ENCODE data around the gene GBGT1.

GBGT1 gene

DNA sequence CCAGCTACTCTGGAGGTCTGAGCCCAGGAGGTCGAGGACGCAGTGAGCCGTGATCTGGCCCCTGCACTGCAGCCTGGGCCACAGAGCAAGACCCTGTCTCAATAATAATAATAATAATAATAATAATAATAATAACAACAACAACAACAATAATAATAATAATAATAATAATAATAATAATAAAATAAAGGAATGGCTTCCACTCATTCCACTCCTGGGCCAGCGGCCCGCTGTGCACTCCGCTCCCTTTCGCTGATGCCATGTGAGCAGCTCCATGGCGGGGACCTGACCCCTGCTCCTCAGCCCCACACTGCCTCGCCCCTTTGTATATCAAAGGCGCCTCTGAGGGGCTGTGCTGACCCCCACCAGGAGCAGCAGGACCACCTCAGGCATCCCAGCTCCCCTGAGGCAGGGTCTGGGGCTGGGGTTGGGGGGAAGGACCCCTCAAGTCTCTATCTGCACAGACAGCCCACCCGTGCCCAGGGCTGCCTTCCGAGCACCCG, 20.0 kb downstream of the GBGT1 start:
- no peak for DNase-seq (ENCODE audit: low spot score)

- DNase-seq (ENCODE audit: low spot score): peak; percentile 56
Measured at GRCh38 chr9:133142684-133143622, 20.8 kb downstream of the GBGT1 start.

DNA sequence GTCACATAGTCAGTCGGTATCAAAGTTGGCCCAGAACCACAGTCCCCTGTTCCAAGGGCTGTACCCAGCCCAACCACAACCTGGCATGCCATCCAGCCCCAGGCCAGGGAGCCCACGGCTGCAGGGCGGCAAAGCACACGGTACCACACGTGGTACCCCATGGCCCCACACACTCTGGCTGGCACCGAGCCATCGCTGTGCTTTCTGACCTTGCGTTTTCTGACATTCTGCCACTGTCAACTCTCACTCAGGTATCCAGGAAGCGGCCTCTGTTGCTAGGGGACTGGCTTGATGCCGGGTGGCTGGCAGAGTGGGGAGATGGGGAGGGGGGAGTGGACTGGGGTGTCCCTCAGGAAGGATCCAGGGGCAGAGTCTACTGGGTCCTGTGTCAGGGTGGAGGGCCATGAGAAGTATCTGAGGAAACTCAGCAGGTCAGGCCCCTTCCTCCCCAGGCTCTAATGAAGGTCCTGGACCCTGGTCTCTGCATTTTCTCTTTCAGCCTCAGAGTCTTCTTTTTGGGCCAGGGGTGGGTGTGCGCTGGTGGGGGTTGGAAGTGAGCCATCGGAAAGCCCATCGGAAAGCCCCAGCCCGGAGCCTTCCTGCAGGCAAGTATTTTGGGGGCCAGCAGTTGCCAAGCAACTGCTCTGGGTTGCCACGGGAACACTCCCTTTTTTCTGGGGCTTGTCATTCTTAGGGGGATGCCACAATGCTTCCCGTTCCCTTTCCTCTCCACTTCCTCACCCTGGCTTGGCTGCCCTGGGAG, 21.7 kb downstream of the GBGT1 start:
- DNase-seq (ENCODE audit: low spot score): peak; percentile 94

DNA sequence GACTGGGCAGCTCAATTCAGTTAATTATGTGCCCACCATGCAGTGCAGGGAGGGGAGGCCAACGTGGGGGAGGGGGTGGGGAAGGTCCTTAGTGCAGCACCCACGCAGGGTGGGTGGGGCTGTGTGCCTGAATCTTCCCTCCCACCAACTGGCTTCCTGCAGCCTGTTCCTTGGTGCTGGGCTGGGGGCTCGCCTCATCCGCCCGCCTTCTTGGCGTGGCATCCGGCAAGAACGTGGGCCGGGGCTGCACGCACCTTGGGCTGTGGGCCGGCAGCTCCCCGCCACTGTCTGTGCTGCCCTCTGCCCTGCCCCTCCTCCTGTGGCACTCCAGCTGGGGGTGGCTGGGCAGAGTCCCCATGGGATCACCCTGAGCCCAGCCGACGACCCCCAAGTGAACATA, 23.1 kb downstream of the GBGT1 start:
- DNase-seq (ENCODE audit: low spot score): no peak

DNA sequence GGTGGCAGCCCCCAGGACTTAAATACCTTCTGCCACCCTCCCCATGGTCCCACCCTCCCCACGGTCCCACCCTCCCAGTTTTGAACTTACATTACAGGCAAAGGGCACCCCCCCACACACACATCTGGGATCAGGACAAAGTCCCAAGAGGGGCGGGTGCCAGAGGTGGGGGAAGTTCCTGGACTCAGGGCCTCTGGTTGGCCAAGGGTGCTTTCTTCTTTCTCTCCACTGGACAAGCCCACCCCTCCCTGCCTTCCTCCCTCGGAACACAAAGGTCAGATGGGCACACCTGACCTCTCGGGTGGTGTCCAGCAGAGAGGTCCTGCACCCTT, 23.6 kb downstream of the GBGT1 start:
- DNase-seq (ENCODE audit: low spot score): no peak

GRCh38 chr9:133139246-133140173, 24.2 kb downstream of the GBGT1 start:
- no peak for DNase-seq (ENCODE audit: low spot score)

DNA sequence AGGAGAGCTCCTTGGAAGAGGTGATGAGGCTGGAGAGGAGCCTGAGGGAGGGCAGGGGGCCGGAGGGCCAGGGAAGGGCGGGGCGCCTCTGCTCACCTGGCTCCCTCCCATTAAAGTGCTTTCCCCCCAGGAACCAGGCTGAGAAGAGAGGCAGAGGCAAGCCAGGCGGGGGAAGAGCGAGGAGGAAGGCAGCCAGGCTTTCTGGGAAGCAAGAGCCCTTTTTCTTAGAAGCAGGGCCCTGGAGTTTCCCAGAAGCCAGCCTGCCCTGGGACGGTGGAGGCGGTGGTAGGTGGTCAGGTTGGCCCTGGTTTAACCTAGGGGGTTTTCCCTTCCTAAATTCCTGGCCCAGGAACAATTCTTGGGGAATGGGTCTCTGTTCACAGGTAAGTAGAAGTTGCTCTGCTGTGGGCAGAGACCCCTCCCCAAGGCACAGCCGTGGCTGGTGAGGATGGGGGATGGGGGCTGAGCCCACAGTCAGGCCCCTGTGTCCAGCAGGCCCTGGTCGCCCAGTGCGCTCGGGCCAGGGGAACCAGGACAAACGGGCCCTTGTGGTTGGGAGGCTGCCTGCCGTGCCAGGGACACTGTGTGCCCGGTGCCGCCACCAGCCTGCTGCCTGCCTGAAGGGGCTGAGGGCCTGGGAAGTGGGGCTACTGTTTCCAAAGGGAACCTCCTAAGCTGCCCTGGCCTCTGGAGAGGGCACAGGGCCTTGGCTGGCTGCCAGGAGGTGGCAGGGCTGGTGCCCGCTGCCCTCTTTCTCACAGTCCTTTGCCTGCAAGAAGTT, 26.1 kb downstream of the GBGT1 start:
- DNase-seq (ENCODE audit: low spot score): peak; percentile 76

DNA sequence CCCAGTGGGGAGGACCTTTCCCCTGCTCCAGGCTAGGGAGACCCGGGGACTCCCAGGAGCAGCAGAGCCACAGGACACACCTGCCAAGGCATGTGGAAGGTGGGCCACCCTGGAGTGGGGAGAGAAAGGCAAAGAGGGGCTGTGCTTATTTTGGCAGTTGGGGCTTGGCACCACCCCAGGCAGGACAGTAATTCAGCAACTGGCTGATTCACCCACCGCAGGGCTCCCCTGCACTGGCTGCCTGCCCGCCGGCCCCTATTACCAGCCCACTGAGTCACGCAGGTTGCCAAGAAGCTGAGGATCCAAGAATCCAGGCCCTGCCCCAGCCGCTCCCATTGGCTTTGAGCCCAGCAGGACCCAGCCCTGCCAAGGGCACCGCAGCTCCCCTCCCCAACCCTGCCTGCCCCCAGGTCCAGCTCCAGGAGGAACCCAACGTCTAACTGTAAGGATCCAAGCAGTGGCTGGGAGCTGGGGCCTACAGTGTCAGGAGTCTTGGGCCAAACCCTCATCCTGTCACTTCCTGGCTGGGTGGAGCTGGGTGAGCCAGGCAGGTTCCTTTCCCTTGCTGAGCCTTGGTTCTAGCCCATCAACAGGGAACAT, 28.5 kb downstream of the GBGT1 start:
- peak; percentile 87 for DNase-seq (ENCODE audit: low spot score)

DNA sequence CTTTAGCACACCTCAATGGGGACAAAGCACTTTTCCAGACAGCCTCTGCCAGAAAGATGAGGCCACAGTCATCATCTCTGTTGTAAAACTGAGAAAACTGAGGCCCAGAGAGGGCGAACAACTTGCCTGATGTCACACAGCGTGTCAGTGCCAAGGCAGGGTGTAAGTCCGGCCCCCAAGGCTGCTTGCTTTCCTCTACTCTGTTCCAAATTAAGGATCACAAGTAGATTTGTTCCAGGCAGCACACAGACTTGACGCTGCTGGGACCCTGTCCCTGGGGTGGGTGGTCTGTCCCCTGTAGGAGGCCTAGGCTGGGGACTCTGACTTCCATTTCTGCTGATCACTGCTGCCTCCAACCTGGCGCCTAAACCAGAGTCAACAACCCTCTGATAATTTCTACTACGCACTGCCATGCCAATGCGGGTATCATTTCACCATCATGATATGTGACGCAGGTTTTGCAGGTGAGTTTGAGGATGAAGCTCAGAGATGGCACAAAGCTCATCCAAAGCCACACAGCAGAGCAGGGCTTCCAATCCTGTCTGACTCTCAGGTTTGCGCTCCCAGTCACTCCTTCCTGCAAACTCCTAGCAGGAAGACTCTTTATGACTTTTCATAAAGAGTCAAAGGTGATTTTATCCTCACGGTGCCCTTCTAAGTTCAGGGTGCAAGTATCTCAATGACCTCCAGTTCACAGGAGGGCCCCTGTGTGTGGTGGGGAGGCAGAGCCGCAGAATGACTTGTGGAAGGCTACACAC, 29.1 kb downstream of the GBGT1 start:
- peak; percentile 49 for DNase-seq (ENCODE audit: low spot score)

- DNase-seq (ENCODE audit: low spot score): peak; percentile 96
Measured at GRCh38 chr9:133133681-133134387, 29.9 kb downstream of the GBGT1 start.

DNA sequence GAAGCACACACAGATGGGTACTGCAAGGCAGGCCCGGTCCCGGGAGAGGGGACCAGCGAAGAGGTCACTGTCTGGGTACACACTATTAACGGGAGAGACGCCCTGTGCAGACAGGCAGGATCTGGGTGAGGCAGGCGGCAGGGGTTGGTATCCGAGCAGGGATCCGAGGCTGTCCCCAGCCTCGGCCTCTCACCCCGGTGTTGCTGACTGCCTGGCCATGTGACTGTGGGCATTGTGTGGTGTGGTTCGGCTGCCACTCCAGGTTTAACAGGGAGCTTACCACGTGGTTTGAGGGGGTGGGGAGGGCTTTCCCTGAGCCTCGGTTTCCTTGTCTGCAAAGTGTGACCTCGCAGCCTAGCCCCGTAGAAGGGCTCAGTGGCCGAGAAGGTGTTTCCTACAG, 31.5 kb downstream of the GBGT1 start:
- no peak for DNase-seq (ENCODE audit: low spot score)

- DNase-seq (ENCODE audit: low spot score): no peak
Measured at GRCh38 chr9:133131506-133131905, 32.2 kb downstream of the GBGT1 start.

GRCh38 chr9:133130685-133131244, 32.9 kb downstream of the GBGT1 start:
- DNase-seq (ENCODE audit: low spot score): peak; percentile 73

GRCh38 chr9:133129001-133129795, 34.5 kb downstream of the GBGT1 start:
- peak; percentile 39 for DNase-seq (ENCODE audit: low spot score)

DNA sequence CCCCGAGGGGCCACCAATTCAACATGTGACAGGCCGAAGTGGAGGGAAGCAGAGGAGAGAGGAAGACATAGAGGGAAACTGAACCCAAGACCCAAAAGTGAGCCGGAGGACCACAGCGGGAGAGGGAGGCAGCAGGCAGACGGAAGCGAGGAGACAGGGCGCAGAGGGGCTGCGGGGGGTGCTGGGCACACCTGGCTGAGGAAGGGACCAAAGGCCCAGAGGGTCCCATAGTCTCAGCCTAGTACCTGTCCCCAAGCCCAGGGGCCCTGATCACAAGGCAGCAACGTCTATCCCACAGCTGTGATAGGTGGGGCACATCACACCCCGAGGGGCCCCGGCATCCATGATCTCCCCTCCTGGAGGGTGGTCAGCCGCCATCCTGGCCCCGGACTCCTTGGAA, 35.6 kb downstream of the GBGT1 start:
- DNase-seq (ENCODE audit: low spot score): no peak

DNA sequence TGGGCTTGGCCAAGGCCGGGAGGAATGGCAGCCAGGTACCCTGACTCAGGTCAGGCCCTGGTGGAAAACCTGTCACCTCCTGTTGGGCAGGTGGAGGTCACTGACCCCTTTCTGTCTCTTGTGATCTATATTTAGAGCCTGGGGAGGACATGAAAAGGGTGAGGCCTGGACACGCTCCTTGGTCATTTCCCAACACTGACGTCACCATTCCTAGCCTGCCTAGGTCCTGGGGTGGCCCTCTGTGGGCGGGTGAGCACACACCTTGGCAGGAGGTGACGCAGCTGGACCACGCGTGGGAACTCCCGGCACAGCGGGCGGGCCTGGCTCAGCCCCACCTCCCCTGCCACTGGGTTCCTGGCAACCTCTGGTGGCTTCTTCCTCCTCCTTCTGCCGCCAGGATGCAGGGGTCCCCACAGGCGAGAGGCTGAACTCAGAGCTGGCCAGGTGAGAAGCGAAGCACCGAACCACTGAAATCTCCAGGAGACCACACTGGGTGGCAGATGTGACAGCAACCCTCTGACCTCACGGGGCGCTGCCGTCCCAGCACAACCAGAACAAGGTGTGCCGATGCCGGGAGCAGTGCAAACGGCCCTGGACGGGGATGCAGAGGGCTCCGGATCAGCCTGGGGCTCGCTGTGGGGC, 36.3 kb downstream of the GBGT1 start:
- peak; percentile 68 for DNase-seq (ENCODE audit: low spot score)

DNA sequence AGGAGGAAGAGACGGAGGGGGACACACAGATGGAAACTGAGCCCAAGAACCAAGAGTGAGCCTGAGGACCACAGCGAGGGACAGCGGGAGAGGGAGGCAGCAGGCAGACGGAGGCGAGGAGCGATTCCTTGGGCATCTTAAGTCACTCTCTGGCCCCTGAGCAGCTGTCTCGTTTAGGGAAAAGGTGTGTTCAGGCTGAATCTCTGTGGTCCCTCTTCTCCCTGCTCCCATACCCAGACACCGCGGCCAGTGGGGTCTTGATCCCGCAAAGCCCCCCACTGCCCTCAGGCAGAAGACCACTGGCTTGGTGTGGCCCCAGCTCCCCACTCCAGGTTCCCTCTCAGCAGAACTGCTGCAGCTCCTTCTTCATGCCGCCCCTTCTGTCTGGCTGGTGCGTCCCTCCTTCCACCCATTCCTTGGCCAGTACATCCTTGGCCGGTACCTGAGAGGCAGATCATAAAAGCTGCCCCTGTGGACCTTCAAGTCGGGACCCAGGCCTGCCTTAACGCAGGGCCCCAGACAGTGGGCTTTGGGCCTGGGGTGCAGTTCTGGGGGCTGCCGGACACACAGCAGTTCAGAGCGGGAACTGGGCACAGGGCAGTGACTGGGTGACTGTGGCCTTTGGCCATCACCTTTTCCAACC, 36.9 kb downstream of the GBGT1 start:
- DNase-seq (ENCODE audit: low spot score): no peak

All from CD4-positive, alpha-beta T cell treated with Interleukin-2 at 100 ng/mL for 4 hours (primary cell).